Immature natural killer cell (primary cell): ENCODE data around the gene CHCHD6. TPM values are rescaled to one million over a fixed set of nuclear protein-coding genes. Genes with fewer than 3 reads are reported as not detected.
A peak's percentile ranks its signal among the peaks of the same experiment; 100 is the strongest.

Experiments
- DNase-seq, 3 donors: peaks; one replicate each; pipeline ENCODE4 v3.0.0; 2022; ENCODE audit warnings: mixed read lengths in 1 of 3
- H3K27ac Mint-ChIP-seq, 6 donors: one replicate each; pipeline ENCODE4 v1.8.0; 2020; ENCODE audit warnings: mixed read lengths in 6 of 6, mild to moderate bottlenecking in 5 of 6, inconsistent platforms in 4 of 6, moderate library complexity in 3 of 6
- H3K27me3 Mint-ChIP-seq, 3 donors: one replicate each; pipeline ENCODE4 v1.8.0; 2020 to 2021; ENCODE audit warnings: low read depth in 3 of 3, mild to moderate bottlenecking in 3 of 3, mixed read lengths in 3 of 3, moderate library complexity in 3 of 3, inconsistent platforms in 1 of 3
- H3K36me3 Mint-ChIP-seq, 3 donors: one replicate each; pipeline ENCODE4 v1.8.0; 2020; ENCODE audit warnings: mixed read lengths in 3 of 3, inconsistent platforms in 2 of 3, mild to moderate bottlenecking in 2 of 3
- H3K4me1 Mint-ChIP-seq, 2 donors: one replicate each; pipeline ENCODE4 v1.8.0; 2020; ENCODE audit warnings: inconsistent platforms in 2 of 2, mild to moderate bottlenecking in 2 of 2, mixed read lengths in 2 of 2, moderate library complexity in 1 of 2
- H3K4me3 Mint-ChIP-seq, 5 donors: one replicate each; pipeline ENCODE4 v1.8.0; 2020; ENCODE audit warnings: mild to moderate bottlenecking in 5 of 5, mixed read lengths in 5 of 5, inconsistent platforms in 3 of 5, moderate library complexity in 3 of 5
- H3K9me3 Mint-ChIP-seq, 6 donors: one replicate each; pipeline ENCODE4 v1.8.0; 2020; ENCODE audit warnings: mild to moderate bottlenecking in 6 of 6, mixed read lengths in 6 of 6, inconsistent platforms in 4 of 6, moderate library complexity in 3 of 6
- polyA plus RNA-seq, 3 donors: library from polyadenylated mRNA; unstranded; fragments of 300-500 nt; fragmentation: Illumina TruSeq; gene quantifications; one replicate each; pipeline ENCODE4 v1.2.3, GENCODE V29; 2021

CHCHD6 gene
- polyA plus RNA-seq, 3 donors from 2014 or later: 9.7 to 12.9 (median 9.7) TPM

DNA sequence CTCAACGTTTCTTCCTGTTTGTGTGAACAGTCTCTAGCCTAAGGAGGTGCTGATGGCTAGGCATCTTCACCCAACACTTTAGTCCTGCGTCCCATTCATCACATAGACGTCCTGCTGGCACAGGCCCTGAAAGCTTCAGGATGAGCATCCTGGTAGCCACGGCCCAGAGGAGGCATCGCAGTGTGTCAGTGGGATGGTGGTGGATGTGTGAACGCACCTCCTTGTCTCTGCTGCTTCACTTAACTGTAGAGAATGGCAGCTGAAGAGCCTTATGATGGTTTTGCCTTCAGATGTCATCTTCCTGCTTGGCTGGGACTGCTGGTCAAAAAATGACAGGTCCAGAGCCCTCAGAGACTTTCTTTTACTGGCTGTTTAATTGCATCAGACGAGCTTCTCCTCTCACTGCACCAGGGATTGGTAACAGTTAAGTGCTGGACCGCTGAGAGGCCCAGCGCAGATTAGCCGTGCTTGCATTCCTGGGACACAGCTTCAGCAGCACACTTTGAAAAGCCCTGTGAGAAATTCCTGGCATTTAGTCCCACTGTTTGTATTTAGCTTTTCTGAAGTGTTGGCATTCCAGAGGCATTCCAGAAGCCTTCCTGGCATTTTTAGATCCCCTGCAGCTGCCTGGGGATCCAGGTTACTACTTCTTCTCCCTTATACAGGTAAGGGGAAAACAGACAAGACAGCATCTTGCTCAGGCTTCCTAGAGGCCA is 146.5 kb downstream of the CHCHD6 start:
- Mint-ChIP-seq H3K36me3 (peaks cover 6 to 8% (median 7%) of the 10 kb centered on the region in 3 donors), H3K27me3 (peaks cover 0 to 3% (median 0%) of the 10 kb centered on the region in 3 donors), H3K9me3 (no peaks in the 10 kb centered on the region), H3K4me1 (no peaks in the 10 kb centered on the region), H3K4me3 (no peak overlapping the region), H3K27ac (no peak overlapping the region)
- DNase-seq: no peak

DNA sequence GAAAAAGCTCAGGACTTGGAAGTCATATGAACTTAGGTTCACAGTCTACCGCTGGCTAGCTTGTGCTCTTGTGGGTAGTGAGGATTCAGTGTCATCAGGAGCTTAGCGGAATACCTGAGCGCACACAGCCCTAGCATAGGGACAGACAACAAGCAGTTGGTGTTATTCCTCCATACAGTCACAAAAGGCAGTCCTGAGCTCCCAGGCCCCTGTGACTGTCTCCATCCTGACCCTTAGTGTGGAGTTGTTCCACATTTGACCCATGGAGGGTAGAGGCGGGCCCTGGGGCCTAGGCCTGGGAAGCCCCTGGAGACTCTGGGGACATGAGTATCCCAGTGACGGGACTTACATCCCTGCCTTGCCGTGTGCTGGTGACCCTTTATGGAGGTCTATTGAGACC is 147.3 kb downstream of the CHCHD6 start:
- Mint-ChIP-seq H3K27ac (no peak overlapping the region), H3K9me3 (no peaks in the 10 kb centered on the region), H3K36me3 (peaks cover 6 to 8% (median 7%) of the 10 kb centered on the region in 3 donors), H3K4me1 (no peaks in the 10 kb centered on the region), H3K27me3 (peaks cover 0 to 3% (median 0%) of the 10 kb centered on the region in 3 donors), H3K4me3 (no peak overlapping the region)
- DNase-seq: no peak

DNA sequence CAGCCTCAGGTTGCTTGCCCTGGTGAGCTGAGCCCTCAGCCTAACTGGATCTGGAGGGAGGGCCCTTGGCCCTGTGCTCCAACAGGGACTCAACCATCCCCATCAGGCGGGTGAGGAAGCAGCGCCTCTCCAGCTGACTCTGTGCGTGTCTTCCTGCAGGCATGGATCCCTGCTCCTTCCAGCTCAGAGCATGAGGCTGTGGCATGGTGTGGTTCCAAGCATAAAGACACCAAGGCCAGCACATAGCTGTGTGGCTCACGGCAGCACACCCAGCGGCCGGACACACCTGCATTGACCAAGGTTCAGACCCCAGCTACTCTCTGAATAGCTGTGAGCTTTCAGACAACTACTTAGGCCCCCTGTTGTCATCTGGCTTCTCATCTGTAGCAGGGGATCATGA is 147.9 kb downstream of the CHCHD6 start:
- Mint-ChIP-seq H3K27ac (no peak overlapping the region), H3K4me1 (no peaks in the 10 kb centered on the region)

DNA sequence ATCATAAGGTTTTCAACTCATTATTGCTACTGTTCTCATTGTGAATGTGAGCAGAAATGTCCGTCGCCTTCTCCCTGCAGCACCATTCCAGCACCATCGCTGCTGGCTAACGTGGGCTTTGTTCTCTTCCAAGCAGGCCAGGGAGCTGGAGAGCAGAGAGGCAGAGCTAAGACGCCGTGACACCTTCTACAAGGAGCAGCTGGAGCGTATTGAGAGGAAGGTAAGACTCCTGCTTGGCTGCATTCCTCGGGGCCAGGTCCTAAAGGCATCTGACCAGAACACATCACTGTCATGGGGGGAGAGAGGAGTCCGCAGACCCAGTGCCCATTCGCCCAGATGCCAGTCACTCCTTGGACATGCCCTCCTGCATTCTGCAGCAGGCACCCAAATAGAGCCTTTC is 148.5 kb downstream of the CHCHD6 start:
- no peak overlapping the region for H3K27ac Mint-ChIP-seq
- peaks cover 0 to 3% (median 0%) of the 10 kb centered on the region in 3 donors for H3K27me3 Mint-ChIP-seq
- H3K36me3 Mint-ChIP-seq: peaks cover 6 to 8% (median 7%) of the 10 kb centered on the region in 3 donors
- DNase-seq: no peak
- no peaks in the 10 kb centered on the region for H3K4me1 Mint-ChIP-seq
- H3K4me3 Mint-ChIP-seq: no peak overlapping the region
- no peaks in the 10 kb centered on the region for H3K9me3 Mint-ChIP-seq

More for the DNA sequence above, 147.9 kb downstream of the CHCHD6 start:
- Mint-ChIP-seq H3K9me3 (no peaks in the 10 kb centered on the region), H3K4me3 (no peak overlapping the region), H3K27me3 (peaks cover 0 to 3% (median 0%) of the 10 kb centered on the region in 3 donors), H3K36me3 (peaks cover 6 to 8% (median 7%) of the 10 kb centered on the region in 3 donors)
- no peak for DNase-seq

DNA sequence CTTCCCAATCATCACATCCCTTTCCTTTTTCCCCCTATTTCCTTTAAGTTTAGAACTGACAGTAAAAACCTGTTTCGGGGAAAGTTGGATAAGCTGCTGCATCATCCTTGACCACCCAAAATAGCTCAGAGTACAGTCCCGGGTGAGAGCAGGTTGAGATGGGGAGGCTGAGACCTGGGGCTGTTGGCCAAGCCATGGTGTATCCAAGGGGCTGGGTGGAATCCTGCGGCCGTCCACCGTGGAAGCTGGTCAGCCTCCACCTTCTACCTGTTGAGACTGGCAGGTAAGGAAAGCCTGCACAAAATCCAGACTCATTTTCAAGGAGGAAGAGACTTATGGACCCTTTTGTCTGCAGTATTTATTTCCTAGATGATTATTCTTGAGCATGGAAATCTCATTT is 150.6 kb downstream of the CHCHD6 start:
- peaks cover 0 to 3% (median 2%) of the 10 kb centered on the region in 3 donors for H3K27me3 Mint-ChIP-seq
- H3K4me1 Mint-ChIP-seq: no peaks in the 10 kb centered on the region
- DNase-seq: no peak
- H3K9me3 Mint-ChIP-seq: no peaks in the 10 kb centered on the region
- H3K4me3 Mint-ChIP-seq: no peak overlapping the region
- H3K27ac Mint-ChIP-seq: no peak overlapping the region
- H3K36me3 Mint-ChIP-seq: peaks cover 8 to 16% (median 14%) of the 10 kb centered on the region in 3 donors

DNA sequence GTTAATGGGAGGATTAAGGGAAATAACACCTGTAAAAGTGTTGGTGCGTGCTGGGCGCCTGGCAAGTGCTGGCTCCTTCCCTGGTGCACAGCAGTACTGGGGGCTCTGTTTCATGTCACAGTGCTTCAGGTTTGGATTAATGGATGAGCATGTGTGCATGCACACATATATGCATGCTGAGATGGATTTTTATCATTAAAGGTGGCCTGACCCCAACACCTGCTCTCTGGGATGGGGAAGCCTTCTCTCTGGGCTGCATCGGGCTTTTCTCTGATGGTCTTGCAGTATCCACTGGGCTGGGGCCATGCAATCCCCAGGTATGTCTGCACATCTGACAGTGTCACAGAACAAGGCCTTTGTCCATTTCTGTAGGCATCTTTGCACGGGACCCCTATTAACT is 151.3 kb downstream of the CHCHD6 start:
- Mint-ChIP-seq H3K36me3 (peaks cover 8 to 17% (median 16%) of the 10 kb centered on the region in 3 donors), H3K9me3 (peaks cover 0 to 2% (median 0%) of the 10 kb centered on the region in 6 donors), H3K4me1 (no peaks in the 10 kb centered on the region), H3K27ac (no peak overlapping the region), H3K4me3 (no peak overlapping the region), H3K27me3 (peaks cover 0 to 3% (median 2%) of the 10 kb centered on the region in 3 donors)
- no peak for DNase-seq

DNA sequence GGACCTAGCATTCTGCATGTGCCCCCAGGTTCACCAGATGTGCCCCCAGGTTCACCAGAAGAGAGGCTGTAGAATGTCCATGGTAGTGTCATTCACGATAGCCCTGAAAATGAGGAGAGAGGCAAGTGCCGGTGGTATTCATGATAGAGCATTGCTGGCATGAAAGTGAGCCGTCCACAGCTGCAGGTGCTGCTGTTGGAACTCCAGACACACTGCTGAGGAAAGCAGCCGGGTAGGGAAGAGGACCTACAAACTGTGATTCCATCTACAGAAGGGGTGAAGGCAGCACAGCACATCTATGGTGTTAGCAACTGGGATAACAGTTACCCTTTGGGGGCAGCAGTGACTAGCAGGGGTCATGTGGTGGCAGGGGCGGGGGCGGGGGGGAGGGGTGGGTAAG is 153.9 kb downstream of the CHCHD6 start:
- Mint-ChIP-seq H3K36me3 (peaks cover 8 to 17% (median 16%) of the 10 kb centered on the region in 3 donors), H3K27ac (no peak overlapping the region), H3K9me3 (peaks cover 0 to 3% (median 0%) of the 10 kb centered on the region in 6 donors), H3K4me3 (no peak overlapping the region), H3K27me3 (peaks cover 0 to 6% (median 2%) of the 10 kb centered on the region in 3 donors), H3K4me1 (no peaks in the 10 kb centered on the region)
- DNase-seq: no peak

DNA sequence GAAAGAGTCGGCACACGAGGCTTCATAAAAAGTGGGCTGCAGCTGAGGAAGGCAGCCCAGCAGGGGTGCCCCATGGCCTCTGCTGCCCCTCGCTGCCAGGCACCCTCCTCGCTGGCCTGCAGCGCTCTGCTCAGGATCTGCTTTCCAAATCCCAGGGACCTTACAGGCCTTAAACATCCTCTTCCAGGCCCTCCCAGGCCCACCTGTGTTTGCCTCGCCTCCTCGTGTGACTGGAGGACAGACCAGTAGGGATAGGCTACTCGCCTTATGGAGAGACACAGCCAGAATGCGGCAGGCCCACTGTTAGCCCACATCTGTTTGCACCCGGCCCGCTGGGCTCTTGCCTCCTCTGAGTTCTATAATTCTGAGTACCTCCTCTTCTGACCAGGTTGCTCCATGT is 154.4 kb downstream of the CHCHD6 start:
- Mint-ChIP-seq H3K9me3 (peaks cover 0 to 3% (median 0%) of the 10 kb centered on the region in 6 donors), H3K27ac (no peak overlapping the region), H3K4me1 (no peaks in the 10 kb centered on the region), H3K27me3 (peaks cover 0 to 6% (median 2%) of the 10 kb centered on the region in 3 donors), H3K36me3 (peaks cover 8 to 17% (median 16%) of the 10 kb centered on the region in 3 donors), H3K4me3 (no peak overlapping the region)
- DNase-seq: no peak

DNA sequence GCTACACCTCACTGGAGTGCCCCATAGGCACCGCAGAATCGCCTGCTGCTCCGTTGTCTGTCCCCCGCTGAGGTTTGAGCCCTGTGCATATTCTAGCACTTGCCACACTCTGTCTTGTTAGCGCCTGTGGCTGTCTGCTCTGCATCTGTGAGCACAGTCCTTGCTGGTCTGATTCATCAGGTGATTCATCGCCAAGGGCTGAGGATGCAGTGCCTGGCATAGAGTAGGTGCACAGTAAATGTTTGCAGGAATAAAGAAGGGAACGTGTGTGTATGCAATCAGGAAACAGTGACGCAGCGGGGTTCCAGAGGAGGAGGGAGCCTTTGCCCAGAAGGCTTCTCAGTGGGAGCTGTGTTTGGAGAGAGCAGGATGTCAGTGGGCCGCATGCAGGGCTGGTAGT is 154.8 kb downstream of the CHCHD6 start:
- H3K4me1 Mint-ChIP-seq: no peaks in the 10 kb centered on the region
- no peak overlapping the region for H3K27ac Mint-ChIP-seq
- peaks cover 0 to 7% (median 5%) of the 10 kb centered on the region in 3 donors for H3K27me3 Mint-ChIP-seq
- peaks cover 0 to 3% (median 0%) of the 10 kb centered on the region in 6 donors for H3K9me3 Mint-ChIP-seq
- H3K4me3 Mint-ChIP-seq: no peak overlapping the region
- peaks cover 4 to 16% (median 14%) of the 10 kb centered on the region in 3 donors for H3K36me3 Mint-ChIP-seq
- no peak for DNase-seq

DNA sequence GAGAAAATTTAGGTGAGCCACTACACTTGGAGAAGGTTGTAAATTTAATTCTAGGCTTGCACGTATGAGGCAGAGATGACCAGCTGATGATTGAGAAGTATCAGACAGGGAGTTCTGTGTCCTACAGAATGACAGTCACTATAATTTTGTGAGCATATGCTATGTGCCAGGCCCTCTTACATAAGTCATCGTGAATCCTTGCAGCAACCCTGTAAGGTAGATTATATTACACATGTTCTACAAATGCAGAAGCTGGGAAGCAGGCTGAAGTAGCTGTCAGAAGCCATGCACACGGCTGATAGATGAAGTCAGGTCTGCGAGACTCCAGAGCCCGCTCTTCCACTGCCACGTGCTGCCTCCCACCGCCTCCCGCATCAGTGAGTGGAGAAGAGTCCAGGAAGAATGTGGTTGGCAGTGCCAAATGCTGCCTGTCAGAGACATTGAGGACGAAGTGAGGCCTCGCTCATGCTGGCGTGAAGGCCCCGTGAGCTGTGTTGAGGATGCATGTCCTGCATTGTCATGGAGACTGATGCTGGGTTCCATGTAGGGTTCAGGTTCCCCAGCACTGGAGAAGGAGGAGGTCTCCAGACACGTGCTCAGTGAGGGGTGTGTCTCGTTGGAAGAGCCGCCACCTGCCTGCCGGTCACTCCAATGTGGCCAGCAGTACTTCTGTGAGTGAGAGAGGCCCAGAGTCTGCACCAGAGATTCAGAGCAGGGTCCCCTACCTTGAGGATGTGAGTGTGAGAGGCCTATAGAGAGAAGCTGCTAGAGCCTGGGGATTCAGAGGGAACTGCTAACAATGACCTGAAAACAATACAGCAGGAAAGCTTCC is 155.6 kb downstream of the CHCHD6 start:
- Mint-ChIP-seq H3K4me3 (no peak overlapping the region), H3K27me3 (peaks cover 0 to 11% (median 6%) of the 10 kb centered on the region in 3 donors), H3K9me3 (peaks cover 0 to 3% (median 0%) of the 10 kb centered on the region in 6 donors), H3K36me3 (peaks cover 0 to 11% (median 9%) of the 10 kb centered on the region in 3 donors), H3K27ac (no peak overlapping the region), H3K4me1 (no peaks in the 10 kb centered on the region)
- no peak for DNase-seq

DNA sequence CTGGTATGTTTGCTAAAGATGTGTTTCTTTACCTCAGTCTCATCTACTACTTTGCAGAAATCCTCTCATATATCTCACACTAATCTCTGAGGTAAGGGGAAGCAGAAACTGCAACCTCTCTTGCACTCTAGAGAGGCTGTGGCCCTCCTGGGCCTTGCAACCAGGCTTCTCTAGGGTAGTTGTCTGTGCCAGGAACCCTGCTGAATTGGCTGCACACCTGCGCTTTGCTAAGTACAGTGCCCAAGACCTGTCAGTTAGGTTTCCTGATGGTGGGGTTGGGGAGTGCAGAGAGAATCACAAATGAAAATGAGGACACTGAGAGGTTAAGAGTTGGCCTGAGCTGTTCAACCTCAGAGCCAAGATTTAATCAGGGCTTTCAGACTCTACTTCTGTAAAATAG is 161.7 kb downstream of the CHCHD6 start:
- Mint-ChIP-seq H3K27ac (peak overlapping the region in 5 of 6 donors; percentile 55 to 90 (median 60)), H3K4me3 (peak overlapping the region in 1 of 5 donors; percentile 36), H3K36me3 (peaks cover 0 to 14% (median 5%) of the 10 kb centered on the region in 3 donors), H3K4me1 (peaks cover 8 to 17% of the 10 kb centered on the region in 2 donors), H3K27me3 (peaks cover 3 to 15% (median 8%) of the 10 kb centered on the region in 3 donors), H3K9me3 (peaks cover 0 to 12% (median 7%) of the 10 kb centered on the region in 6 donors)
- no peak for DNase-seq

DNA sequence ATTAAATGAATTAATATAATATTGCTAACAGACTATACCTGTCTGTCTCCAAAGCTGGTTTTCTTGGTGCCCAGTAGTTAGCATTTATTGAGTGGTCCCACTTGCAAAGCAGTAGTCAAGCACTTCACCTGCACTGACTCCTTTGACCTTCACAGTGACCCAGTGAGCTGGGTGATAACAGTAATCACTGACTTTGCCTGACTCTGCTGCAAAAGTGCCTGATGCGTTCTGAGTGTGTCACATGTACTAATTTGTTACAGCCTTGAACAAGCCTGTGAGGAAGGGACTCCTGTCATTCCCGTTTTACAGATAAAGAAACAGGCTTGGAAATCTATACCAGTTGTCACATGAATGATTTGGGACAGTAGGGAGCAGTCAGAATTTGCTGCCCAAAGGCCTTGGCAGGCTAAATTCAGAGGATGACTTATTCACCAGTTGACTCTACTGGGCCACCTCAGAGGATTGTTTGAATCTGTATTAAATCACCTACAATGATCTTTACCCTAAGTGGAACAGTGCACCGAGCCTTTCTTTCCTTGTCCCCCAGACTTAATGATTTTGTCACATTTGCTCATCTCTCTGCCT is 162.2 kb downstream of the CHCHD6 start:
- H3K27ac Mint-ChIP-seq: no peak overlapping the region
- peaks cover 0 to 10% (median 7%) of the 10 kb centered on the region in 6 donors for H3K9me3 Mint-ChIP-seq
- no peak overlapping the region for H3K4me3 Mint-ChIP-seq
- H3K27me3 Mint-ChIP-seq: peaks cover 3 to 14% (median 8%) of the 10 kb centered on the region in 3 donors
- no peak for DNase-seq
- H3K4me1 Mint-ChIP-seq: peaks cover 8 to 17% of the 10 kb centered on the region in 2 donors
- peaks cover 0 to 19% (median 5%) of the 10 kb centered on the region in 3 donors for H3K36me3 Mint-ChIP-seq

DNA sequence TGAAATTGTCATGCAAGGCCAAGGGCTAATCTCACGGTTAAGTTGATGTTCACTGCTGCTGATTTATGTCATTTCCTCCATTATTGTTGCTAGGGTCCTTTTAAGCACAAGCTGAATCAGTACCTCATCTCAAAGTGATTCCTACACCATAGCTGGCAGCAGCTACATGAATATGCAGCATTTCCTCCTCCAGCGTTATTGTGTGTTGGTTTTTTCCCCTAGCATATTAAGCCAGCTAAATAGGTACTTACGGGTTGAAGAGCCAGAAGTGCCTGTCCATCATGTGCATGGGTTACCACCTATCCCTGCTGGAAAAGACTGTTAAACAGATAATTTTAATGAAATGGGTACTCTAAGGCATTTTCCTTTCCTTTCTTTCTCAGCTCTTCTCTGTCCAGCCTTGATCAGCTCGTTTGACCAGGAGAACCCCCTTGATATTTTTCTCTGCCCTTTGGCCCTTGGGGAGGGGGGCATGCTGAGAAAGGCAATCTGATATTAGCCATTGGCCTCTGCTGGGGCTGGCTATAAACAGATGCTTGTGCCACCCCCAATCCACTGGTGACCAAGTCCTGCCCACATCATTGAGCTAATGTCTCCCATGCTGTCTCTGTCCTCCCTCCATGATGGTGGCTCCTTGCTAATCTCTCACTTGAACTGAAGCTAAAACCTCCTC is 163.3 kb downstream of the CHCHD6 start:
- DNase-seq: no peak
- H3K9me3 Mint-ChIP-seq: peaks cover 0 to 10% (median 7%) of the 10 kb centered on the region in 6 donors
- peaks cover 3 to 15% (median 10%) of the 10 kb centered on the region in 3 donors for H3K27me3 Mint-ChIP-seq
- no peak overlapping the region for H3K27ac Mint-ChIP-seq
- H3K4me1 Mint-ChIP-seq: peaks cover 8 to 17% of the 10 kb centered on the region in 2 donors
- H3K4me3 Mint-ChIP-seq: no peak overlapping the region
- peaks cover 3 to 20% (median 5%) of the 10 kb centered on the region in 3 donors for H3K36me3 Mint-ChIP-seq
